ENCODE results near the gene NXPE4.

NXPE4 gene

GRCh38 chr11:114562166-114562916 lies 33.2 kb downstream of the NXPE4 start:
- no peak for DNase-seq (ENCODE audit: low read depth in 1 of 2, low spot score in 1 of 2)
- Histone ChIP-seq H3K27ac (replicated peaks) (no peak overlapping the region), H3K4me3 (replicated peaks; ENCODE audit: insufficient read depth, low read length) (no peak overlapping the region), H3K27me3 (ENCODE audit: insufficient read depth, poor library complexity, severe bottlenecking) (peaks cover 6% of the 10 kb centered on the region)
- no peak for TF ChIP-seq REST (IDR thresholded peaks at IDR 0.05; ENCODE audit: insufficient replicate concordance, low read depth)
- no peak for TF ChIP-seq GABPA (IDR thresholded peaks at IDR 0.05; ENCODE audit: low read depth)
- no peak for TF ChIP-seq POLR2AphosphoS5 (IDR thresholded peaks at IDR 0.05; ENCODE audit: low read depth)
- no peak for TF ChIP-seq CTCF (IDR thresholded peaks at IDR 0.05; ENCODE audit: insufficient read depth, low read length)
- TF ChIP-seq SPI1 (IDR thresholded peaks at IDR 0.05; ENCODE audit: borderline replicate concordance, low read depth) = no peak

GRCh38 chr11:114559425-114560310 lies 35.9 kb downstream of the NXPE4 start, which contains the start of gene NXPE1:
Gene NXPE1, minus strand, starts transcription at chr11:114559881. Its CDS starts 8,680 bp downstream, at chr11:114551201.
- H3K27ac ChIP-seq (replicated peaks) = no peak within 1 kb of the TSS
- TF ChIP-seq POLR2AphosphoS5 (IDR thresholded peaks at IDR 0.05; ENCODE audit: low read depth) = no peak
- no peak for TF ChIP-seq SPI1 (IDR thresholded peaks at IDR 0.05; ENCODE audit: borderline replicate concordance, low read depth)
- TF ChIP-seq REST (IDR thresholded peaks at IDR 0.05; ENCODE audit: insufficient replicate concordance, low read depth) = no peak
- no peak for TF ChIP-seq GABPA (IDR thresholded peaks at IDR 0.05; ENCODE audit: low read depth)
- no peak for TF ChIP-seq CTCF (IDR thresholded peaks at IDR 0.05; ENCODE audit: insufficient read depth, low read length)
- peaks cover 6% of the 10 kb centered on the region for H3K27me3 ChIP-seq (ENCODE audit: insufficient read depth, poor library complexity, severe bottlenecking)
- no peak within 1 kb of the TSS for H3K4me3 ChIP-seq (replicated peaks; ENCODE audit: insufficient read depth, low read length)
- DNase-seq (ENCODE audit: low read depth in 1 of 2, low spot score in 1 of 2) = no peak

GRCh38 chr11:114556135-114556534 lies 39.5 kb downstream of the NXPE4 start:
- Histone ChIP-seq H3K27ac (replicated peaks) (no peak overlapping the region), H3K4me3 (replicated peaks; ENCODE audit: insufficient read depth, low read length) (no peak overlapping the region), H3K27me3 (ENCODE audit: insufficient read depth, poor library complexity, severe bottlenecking) (peaks cover 4% of the 10 kb centered on the region)
- no peak for TF ChIP-seq CTCF (IDR thresholded peaks at IDR 0.05; ENCODE audit: insufficient read depth, low read length)
- TF ChIP-seq SPI1 (IDR thresholded peaks at IDR 0.05; ENCODE audit: borderline replicate concordance, low read depth) = no peak
- no peak for TF ChIP-seq POLR2AphosphoS5 (IDR thresholded peaks at IDR 0.05; ENCODE audit: low read depth)
- TF ChIP-seq GABPA (IDR thresholded peaks at IDR 0.05; ENCODE audit: low read depth) = no peak
- TF ChIP-seq REST (IDR thresholded peaks at IDR 0.05; ENCODE audit: insufficient replicate concordance, low read depth) = no peak
- DNase-seq (ENCODE audit: low read depth in 1 of 2, low spot score in 1 of 2) = no peak

All from HL-60 (cell line).